MG63 (cell line): Measurements from ENCODE around the gene TTC9. TPM values are rescaled to one million over a fixed set of nuclear protein-coding genes. Genes with fewer than 3 reads are reported as not detected.

Experiments
- DNase-seq: peaks from one replicate; pipeline ENCODE4 v3.0.0-alpha.2; 2020
- H3K27me3 ChIP-seq: fragments of 250-450 bp; sonication (Bioruptor Pico); 2 replicates; pipeline ENCODE4 v1.5.1; 2020; ENCODE audit warnings: mild to moderate bottlenecking, moderate library complexity
- H3K36me3 ChIP-seq: fragments of 250-450 bp; sonication (Bioruptor Pico); 2 replicates; pipeline ENCODE4 v1.5.1; 2020; ENCODE audit warnings: mild to moderate bottlenecking, moderate library complexity
- H3K4me3 ChIP-seq: fragments of 250-450 bp; sonication (Bioruptor Pico); 2 replicates; pipeline ENCODE4 v1.5.1; 2020; ENCODE audit warnings: mild to moderate bottlenecking, moderate library complexity
- H3K9me3 ChIP-seq: fragments of 250-450 bp; sonication (Bioruptor Pico); 2 replicates; pipeline ENCODE4 v1.5.1; 2020; ENCODE audit warnings: mild to moderate bottlenecking, moderate library complexity
- total RNA-seq: library from RNA; depleted of rRNA; stranded (reverse); fragments of >200 nt; shearing (Covaris generic); gene quantifications from 2 replicates; pipeline ENCODE4 v1.2.3, GENCODE V29; 2014; ENCODE audit warnings: low replicate concordance

TTC9 gene
- total RNA-seq, 1 experiment from 2014 or later = not detected

DNA sequence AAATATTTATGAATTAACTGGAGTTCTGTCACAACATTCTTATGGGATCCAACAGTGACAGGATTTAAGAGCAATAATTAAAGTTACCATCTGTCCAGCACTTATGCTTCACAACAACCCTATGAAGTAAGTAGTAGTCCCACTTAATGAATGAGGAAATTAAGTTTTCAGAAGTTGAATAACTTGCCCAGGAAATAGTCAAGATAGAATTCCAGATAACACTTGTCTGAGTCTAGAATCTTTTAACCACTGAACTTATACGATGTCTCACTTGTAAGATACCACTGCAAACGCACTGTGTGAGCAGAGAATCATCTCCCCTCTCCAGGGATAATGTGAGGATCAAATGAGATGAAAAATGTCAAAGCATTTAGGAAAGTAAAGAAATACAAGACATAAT is 3.3 kb upstream of the TTC9 start:
- no peak overlapping the region for H3K4me3 ChIP-seq
- H3K36me3 ChIP-seq = no peaks in the 10 kb centered on the region
- DNase-seq = no peak
- H3K27me3 ChIP-seq = peaks cover 28% of the 10 kb centered on the region
- no peaks in the 10 kb centered on the region for H3K9me3 ChIP-seq

DNA sequence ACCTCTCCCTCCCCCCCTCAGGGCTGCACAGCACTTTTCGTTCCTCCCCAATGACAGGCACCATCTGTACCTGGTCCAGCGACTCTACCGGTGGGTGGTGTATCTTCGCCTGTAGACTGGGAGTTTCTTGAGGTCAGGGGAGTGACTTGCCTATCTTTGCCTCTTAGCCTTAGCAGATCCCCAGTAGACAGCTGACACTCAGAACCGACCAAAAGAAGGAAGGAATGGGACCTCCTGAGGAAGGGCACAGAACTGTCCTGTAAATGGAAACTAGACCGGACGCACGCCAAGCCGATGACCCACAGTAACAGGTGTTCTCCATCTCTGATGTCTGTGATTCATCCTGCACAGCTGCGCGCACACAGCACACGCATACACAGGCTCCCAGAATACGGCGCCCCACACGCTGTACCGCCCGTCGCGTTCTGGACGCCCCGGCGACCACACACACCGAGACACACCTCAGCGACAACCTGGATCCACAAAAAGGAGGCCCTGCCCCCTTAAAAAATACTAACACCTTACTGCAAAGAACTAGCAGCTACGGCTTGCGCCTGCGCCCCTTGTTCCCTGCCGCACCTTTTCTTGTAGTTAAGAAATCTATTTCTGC is 673 bp upstream of the TTC9 start:
- DNase-seq = peak; percentile 30
- Histone ChIP-seq H3K27me3 (peaks cover 30% of the 10 kb centered on the region), H3K9me3 (no peaks in the 10 kb centered on the region), H3K36me3 (no peaks in the 10 kb centered on the region), H3K4me3 (peak overlapping the region; percentile 36)

DNA sequence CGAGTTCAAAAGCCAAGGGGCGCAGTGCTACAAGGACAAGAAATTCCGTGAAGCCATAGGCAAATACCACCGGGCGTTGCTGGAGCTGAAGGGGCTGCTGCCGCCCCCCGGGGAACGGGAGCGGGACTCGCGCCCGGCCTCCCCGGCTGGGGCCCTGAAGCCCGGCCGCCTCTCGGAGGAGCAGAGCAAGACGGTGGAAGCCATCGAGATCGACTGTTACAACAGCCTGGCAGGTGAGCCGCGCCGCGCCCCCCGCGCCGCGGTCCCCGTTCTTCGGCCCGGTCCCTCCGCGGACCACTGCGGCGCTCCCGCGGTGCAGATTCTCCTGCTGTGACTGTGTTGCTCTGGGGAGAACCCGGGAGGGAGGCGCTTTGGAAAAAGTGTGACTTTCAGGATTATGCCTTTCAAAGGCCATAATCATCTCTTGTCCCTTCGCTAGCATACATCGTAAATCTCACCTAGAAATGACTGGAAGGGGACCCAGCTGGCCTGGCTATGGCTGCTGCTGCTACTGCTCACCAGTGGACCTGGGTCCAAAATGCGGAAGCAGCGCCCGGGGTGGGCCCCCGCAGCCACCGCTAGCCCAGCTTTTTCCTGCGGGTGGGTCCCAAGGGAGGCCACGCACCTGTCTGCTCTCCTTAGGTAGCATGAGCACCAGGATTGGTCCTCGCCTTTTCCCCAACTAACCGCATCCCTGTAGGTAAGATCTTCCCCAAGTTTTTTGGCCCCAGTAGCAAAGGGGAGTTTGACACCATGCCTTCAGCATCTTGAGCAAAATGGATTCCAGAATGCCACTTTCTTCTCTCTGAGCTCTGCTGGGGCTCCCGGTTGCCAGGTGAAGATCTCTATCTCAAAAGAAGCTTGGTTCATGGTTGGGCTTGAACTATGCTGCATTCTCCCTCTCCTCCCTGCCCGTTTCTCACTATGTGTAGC is 853 bp downstream of the TTC9 start:
- no peak for DNase-seq
- H3K27me3 ChIP-seq = peaks cover 30% of the 10 kb centered on the region
- H3K9me3 ChIP-seq = no peaks in the 10 kb centered on the region
- H3K36me3 ChIP-seq = no peaks in the 10 kb centered on the region
- no peak overlapping the region for H3K4me3 ChIP-seq

DNA sequence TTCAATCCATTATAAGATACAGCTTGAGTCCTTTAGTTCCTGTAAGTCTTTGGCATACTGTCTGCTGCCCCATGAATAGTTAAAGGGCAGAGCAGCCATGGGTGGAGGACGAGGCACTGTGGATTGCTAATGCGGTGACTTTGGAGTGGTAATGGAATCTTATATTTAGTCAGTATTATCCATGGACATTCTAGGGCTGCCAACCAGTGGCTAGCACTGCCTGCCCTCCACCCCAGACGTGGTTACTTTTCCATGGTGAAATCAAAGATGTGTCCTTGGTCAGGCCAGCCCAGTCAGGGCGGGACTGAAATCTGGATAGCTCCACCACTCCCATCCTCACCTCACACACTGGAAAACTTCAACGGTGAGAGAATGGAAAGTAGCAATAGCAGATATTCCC is 2.3 kb downstream of the TTC9 start:
- H3K4me3 ChIP-seq = no peak overlapping the region
- no peaks in the 10 kb centered on the region for H3K9me3 ChIP-seq
- no peak for DNase-seq
- H3K36me3 ChIP-seq = no peaks in the 10 kb centered on the region
- H3K27me3 ChIP-seq = peaks cover 28% of the 10 kb centered on the region

DNA sequence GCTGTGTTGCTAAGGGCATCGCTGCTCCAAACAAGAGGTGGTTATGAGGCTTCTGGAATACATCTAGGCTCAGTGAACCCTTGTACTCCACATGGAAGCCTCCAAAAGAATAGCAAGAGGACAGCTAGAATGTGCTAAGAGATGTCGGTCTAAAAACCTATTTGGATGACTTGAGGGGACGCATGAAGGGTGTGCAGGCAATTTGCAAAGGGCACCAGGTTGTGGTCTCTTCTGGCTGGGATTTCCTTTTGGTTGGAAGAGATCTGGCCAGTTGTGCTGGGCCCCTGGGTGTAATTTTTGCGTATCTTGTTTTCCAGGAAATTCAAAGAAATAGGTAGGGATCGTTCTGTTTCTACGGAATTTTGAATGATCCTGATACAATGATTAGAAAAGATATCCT is 4.2 kb downstream of the TTC9 start:
- Histone ChIP-seq H3K36me3 (no peaks in the 10 kb centered on the region), H3K27me3 (peaks cover 18% of the 10 kb centered on the region), H3K9me3 (no peaks in the 10 kb centered on the region), H3K4me3 (no peak overlapping the region)
- DNase-seq = no peak

DNA sequence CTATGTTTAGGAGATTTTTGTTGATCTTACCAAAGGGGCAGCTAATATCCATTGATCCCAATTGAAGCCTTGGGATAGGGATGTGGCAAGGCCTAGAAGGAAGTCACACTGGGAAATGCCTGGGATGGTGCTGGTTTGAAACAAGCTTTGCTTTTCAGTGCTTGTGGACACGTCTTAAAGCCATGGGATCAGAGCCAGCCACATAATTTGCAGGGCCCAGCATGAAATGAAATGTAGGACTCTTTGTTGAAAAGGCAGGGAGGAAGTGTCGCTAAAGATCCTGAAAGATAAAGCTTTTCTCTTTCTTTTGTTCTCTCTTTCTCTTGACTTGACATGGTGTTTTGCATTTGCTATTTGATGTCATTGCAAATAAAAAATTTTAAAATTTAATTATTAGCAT is 5.0 kb downstream of the TTC9 start:
- H3K4me3 ChIP-seq = no peak overlapping the region
- no peak for DNase-seq

DNA sequence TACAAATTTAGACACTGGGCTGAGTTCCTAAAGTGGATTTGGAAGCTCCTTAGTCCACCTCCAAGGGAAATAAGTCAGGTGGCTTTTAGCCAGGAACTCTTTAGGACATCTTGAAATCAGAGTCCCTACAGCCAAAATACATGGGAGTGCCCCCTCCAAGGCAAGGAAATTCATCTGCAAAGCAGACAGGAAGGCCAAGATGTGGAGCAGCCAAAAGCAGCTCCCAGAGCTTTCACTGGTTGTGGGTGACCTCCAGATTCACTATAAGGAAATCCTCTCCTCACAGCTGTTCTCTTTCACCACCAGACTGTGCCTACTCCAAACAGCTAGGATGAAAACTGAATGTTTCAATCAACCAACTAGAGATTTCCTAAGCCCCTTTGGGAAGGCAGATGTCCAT is 6.6 kb downstream of the TTC9 start:
- no peaks in the 10 kb centered on the region for H3K36me3 ChIP-seq
- H3K4me3 ChIP-seq = no peak overlapping the region
- H3K27me3 ChIP-seq = peaks cover 3% of the 10 kb centered on the region; the same call in 1 of the 2 replicates
- DNase-seq = peak; percentile 20
- H3K9me3 ChIP-seq = no peaks in the 10 kb centered on the region

More for the DNA sequence above, 5.0 kb downstream of the TTC9 start:
- Histone ChIP-seq H3K27me3 (peaks cover 13% of the 10 kb centered on the region), H3K9me3 (no peaks in the 10 kb centered on the region), H3K36me3 (no peaks in the 10 kb centered on the region)

DNA sequence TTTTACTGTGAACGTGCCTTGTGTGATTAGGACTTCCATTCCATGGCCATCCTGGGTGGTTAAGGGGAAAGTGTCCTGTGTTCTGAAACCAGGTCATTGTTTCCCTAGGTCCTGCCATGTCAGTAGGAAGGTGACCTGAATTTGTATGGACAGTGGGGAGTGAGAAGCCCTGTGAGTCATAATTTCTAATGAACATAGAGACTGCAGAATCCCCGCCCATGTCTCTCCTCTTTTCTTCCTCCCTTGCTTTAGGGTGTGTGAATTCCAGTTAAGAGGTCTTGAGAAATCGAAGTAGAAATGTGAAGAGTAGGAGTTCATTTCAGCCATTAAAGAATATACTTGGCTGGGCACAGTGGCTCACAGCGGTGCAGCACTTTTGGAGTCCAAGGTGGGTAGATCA is 8.1 kb downstream of the TTC9 start:
- no peaks in the 10 kb centered on the region for H3K9me3 ChIP-seq
- H3K36me3 ChIP-seq = no peaks in the 10 kb centered on the region
- H3K4me3 ChIP-seq = no peak overlapping the region
- no peak for DNase-seq
- no peaks in the 10 kb centered on the region for H3K27me3 ChIP-seq

DNA sequence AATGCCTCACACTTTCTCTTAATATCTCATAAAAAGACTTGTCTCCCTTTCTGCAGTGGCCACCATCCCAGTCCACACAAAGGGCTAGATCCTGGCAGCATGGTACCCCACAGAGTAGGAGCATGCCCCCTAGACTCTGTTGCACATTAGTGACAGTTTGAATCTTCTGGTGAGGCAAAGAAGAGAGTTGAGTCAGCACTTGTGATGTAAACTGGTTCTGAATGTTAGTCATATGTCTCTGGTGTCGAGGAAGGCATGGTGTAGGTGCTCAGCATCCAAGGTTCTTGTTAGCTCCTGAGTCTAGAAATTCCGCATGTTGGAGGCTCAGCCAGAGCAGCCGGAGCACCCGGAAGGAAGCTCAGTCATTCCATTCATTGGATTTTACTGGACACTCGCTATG is 9.8 kb downstream of the TTC9 start:
- no peak for DNase-seq
- H3K4me3 ChIP-seq = no peak overlapping the region

DNA sequence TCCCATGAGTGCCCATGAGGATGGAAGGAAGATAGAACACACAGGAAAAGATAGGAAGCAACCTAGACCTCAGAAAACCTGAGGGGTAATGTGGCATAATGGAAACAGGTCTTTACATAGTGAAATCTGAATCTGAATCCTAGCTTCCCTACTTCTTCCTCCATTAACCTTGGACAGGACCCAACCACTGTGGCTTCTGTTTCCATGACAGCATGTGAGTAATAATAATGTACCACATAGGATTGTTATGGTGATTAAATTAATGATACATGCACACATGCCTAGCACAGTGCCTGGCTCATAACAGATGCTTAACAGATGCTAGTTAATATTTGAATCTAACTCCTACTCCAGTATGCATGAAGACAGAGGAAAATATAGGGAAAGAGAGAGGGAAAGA is 11.2 kb downstream of the TTC9 start:
- no peak for DNase-seq
- Histone ChIP-seq H3K36me3 (no peaks in the 10 kb centered on the region), H3K9me3 (no peaks in the 10 kb centered on the region), H3K4me3 (no peak overlapping the region), H3K27me3 (no peaks in the 10 kb centered on the region)

More for the DNA sequence above, 9.8 kb downstream of the TTC9 start:
- no peaks in the 10 kb centered on the region for H3K9me3 ChIP-seq
- H3K27me3 ChIP-seq = no peaks in the 10 kb centered on the region
- H3K36me3 ChIP-seq = no peaks in the 10 kb centered on the region

DNA sequence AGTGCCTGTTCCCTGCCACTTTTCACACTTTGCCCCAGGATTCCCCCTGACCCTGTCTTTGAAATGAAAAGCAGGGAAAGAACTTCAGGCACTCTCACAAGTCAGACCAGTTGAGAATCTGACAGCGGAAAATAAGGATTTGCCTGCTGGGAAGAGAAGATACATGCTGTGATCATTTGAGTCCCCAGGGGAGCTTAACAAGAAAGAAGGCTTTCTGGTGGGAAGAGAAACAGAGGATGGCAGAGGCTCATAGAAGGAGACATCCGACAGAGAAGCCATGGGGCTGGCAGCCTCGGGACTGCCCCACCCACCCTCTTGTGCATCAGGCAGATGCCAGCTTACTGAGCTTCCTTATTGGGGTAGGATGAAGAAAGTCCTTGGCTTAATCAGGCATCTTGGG is 11.9 kb downstream of the TTC9 start:
- Histone ChIP-seq H3K36me3 (no peaks in the 10 kb centered on the region), H3K27me3 (no peaks in the 10 kb centered on the region)
- DNase-seq = no peak

DNA sequence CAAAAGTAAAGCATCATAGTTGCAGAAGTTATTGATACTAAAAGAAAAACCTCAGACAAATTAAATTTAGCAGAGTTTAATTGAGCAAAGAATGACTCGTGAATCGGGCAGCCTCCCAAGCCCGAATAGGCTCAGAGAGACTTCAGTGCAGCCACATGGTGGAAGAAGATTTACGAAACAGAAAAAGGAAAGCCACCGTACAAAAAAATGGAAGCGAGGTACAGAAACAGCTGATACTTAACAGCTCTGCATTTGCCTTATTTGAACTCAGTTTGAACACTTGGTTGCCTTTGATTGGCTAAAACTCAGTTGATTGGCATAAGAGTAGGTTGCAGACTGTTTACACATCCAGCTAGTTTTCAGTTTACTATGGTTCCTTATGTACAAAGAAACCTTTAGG is 12.9 kb downstream of the TTC9 start:
- no peak for DNase-seq
- no peaks in the 10 kb centered on the region for H3K9me3 ChIP-seq
- H3K27me3 ChIP-seq = no peaks in the 10 kb centered on the region
- no peak overlapping the region for H3K4me3 ChIP-seq
- H3K36me3 ChIP-seq = no peaks in the 10 kb centered on the region

More for the DNA sequence above, 11.9 kb downstream of the TTC9 start:
- Histone ChIP-seq H3K9me3 (no peaks in the 10 kb centered on the region), H3K4me3 (no peak overlapping the region)

DNA sequence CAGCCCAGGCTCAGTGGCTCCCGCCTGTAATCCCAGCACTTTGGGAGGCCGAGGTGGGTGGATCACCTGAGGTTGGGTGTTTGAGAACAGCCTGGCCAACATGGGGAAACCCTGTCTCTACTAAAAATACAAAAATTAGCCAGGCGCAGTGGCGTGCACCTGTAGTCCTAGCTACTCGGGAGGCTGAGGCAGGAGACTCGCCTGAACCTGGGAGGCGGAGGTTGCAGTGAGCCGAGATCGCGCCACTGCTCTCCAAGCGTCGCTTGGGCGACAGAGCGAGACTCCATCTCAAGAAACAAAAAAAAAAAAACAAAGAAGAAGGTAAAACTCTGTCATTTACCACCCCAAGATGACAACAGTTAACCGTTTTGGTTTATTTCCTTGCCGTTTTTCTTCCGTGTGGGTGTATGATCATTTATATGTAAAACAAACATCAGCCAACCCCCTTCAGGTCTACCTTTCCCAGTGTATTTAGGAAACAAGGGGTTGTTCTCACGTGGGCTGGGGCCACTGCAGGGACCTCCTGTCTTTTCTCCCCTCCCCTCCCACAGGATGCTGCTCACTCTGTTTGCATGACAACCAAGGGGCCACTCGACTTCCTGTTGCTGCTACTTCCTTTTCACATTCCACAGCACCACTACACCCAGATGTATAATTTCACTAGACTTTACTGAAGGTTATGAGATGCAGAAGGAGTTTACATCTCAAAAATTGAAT is 13.6 kb downstream of the TTC9 start:
- Histone ChIP-seq H3K9me3 (no peaks in the 10 kb centered on the region), H3K27me3 (no peaks in the 10 kb centered on the region), H3K4me3 (no peak overlapping the region), H3K36me3 (no peaks in the 10 kb centered on the region)
- DNase-seq = no peak

DNA sequence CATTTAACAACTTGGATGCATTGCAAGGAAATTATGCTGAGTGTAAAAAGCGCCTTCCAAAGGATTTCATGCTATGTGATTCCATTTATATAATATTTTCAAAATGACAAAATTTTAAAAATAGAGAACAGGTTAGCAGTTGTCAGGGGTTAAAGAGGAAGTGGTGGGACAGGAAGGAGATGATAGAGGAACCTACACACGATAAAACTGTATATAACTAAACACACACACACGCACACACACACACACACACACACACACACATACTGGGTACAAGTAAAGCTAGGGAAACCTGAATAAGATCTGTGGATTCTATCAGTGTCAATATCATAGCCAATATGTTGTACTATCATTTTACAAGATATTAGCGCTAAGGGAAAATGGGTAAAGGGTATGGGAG is 17.2 kb downstream of the TTC9 start:
- Histone ChIP-seq H3K36me3 (no peaks in the 10 kb centered on the region), H3K4me3 (no peak overlapping the region), H3K9me3 (no peaks in the 10 kb centered on the region), H3K27me3 (no peaks in the 10 kb centered on the region)
- no peak for DNase-seq

DNA sequence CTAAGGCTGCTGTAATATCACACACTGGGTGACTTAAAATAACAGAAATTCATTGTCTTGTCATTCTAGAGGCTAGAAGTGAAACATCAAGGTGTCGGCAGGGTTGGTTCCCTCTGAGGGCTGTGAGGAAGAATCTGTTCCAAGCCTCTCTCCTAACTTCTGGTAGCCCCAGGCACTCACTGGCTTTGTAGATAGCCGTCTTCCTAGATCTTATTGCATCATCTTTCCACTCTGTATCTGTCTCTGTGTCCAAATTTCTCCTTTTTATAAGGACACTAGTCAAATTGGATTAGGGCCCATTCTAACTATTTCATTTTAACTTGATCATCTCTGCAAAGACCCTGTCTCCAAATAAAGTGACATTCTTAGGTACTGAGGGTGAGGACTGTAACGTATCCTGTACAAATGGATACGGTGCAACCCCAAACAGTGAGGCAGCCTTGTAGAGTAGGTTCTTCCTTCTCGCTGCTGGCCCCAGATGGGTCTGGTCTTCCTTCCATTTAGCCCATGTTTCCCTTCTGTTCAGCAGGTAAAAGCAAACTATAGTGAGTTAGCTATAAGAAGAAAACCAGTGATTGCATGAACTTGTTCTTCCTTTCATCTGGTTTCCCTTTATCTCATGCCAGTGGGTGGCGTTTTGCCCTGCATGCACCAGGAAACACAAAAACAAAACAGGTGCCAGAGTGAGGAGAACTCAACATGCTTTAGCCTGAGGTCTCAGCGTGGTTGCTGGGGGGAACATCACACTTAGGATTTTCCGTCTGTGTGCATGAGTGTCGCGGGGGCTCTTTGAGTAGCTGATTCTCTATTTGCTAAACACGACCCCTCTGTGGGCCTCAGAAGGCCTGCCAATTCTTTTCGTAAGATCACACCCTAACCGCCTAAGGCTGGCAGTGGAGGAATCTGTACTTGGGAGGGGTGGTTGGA is 19.5 kb downstream of the TTC9 start:
- H3K27me3 ChIP-seq = no peaks in the 10 kb centered on the region
- no peaks in the 10 kb centered on the region for H3K36me3 ChIP-seq
- no peak for DNase-seq
- H3K4me3 ChIP-seq = no peak overlapping the region
- no peaks in the 10 kb centered on the region for H3K9me3 ChIP-seq

DNA sequence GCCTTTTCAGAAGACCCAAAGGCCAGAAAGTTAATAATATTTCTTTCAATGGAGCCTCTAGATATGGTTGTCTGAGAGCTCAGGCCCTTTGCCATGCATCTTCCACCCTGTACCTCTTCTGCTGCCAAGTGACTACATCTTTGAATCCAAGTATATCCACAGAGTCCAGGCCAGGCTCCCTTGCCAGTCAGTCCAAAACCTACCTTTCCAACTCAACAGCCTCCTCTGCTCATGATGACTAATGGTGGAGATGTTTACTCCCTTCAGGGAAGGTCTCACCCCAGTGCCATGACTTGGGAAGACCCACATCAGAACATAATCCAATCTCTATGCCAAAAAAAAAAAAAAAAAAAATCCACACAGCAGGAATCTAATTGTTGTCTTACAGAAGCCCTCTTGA is 20.4 kb downstream of the TTC9 start:
- DNase-seq = peak; percentile 19
- Histone ChIP-seq H3K4me3 (no peak overlapping the region), H3K27me3 (no peaks in the 10 kb centered on the region), H3K9me3 (no peaks in the 10 kb centered on the region), H3K36me3 (no peaks in the 10 kb centered on the region)
